Transverse colon (tissue), 4 donors: ENCODE results near the gene PTPRD.

Source experiments
- POLR2A ChIP-seq: fragments of 450-650 bp; IDR thresholded peaks from one replicate; pipeline ENCODE4 v1.6.1; 2016; ENCODE audit warnings: antibody characterized with exemption, mild to moderate bottlenecking, moderate library complexity
- POLR2AphosphoS5 ChIP-seq, 3 donors: sonication (generic); formaldehyde crosslinking; IDR thresholded peaks; one replicate each; pipeline ENCODE4 v1.6.1; 2016; ENCODE audit warnings: antibody characterized with exemption in 3 of 3
- TF ChIP-seq, protein P1 (sequence below), 5 experiments: fragments of 200-600 bp in 3 of 5; fragments of 450-650 bp in 2 of 5; sonication (generic) in 3 of 5; IDR thresholded peaks; 1 replicate in 2 of 5; 2 replicates in 3 of 5; pipeline ENCODE4 v1.5.1; 2016 to 2017; ENCODE audit warnings: antibody characterized with exemption in 5 of 5, inconsistent platforms in 3 of 5, mild to moderate bottlenecking in 2 of 5, moderate library complexity in 1 of 5

DNA sequence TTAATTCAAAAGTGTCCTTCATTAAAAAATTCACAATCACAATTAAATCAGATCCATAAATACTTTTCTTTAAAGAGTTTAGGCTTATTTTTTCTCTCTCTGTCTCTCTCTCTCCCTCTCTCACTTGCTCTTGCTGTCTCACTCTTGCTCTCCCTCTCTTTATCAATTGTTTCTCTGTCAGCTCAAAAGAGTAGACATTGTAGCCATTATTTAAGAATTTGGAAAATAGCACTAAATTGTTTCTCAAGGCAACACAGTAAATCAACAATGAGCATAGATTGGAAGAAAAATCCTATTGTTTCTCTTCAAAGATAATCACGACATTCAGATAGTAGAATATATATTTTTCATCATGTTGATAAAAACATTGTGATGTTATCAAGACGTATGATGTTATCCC lies 1114.0 kb downstream of the PTPRD start:
- TF ChIP-seq, protein P1, sequence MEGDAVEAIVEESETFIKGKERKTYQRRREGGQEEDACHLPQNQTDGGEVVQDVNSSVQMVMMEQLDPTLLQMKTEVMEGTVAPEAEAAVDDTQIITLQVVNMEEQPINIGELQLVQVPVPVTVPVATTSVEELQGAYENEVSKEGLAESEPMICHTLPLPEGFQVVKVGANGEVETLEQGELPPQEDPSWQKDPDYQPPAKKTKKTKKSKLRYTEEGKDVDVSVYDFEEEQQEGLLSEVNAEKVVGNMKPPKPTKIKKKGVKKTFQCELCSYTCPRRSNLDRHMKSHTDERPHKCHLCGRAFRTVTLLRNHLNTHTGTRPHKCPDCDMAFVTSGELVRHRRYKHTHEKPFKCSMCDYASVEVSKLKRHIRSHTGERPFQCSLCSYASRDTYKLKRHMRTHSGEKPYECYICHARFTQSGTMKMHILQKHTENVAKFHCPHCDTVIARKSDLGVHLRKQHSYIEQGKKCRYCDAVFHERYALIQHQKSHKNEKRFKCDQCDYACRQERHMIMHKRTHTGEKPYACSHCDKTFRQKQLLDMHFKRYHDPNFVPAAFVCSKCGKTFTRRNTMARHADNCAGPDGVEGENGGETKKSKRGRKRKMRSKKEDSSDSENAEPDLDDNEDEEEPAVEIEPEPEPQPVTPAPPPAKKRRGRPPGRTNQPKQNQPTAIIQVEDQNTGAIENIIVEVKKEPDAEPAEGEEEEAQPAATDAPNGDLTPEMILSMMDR (IDR thresholded peaks at IDR 0.05), result no peak
- TF ChIP-seq POLR2A (no peak), POLR2AphosphoS5 (IDR thresholded peaks at IDR 0.05) (no peak)
